MCF 10A (cell line): ENCODE results near the gene TMOD1. TPM values are rescaled to one million over a fixed set of nuclear protein-coding genes. Genes with fewer than 3 reads are reported as not detected.
A peak's percentile ranks its signal among the peaks of the same experiment; 100 is the strongest.

Source experiments
- BruUV-seq: library from RNA; stranded (reverse); fragments of 400-500 nt; replicated peaks from 2 replicates; lab custom pipeline; 2021; lab: Mats Ljungman, UMichigan
- CTCF ChIA-PET: fragments of 300-600 bp; sonication (Branson Sonifier 250); formaldehyde crosslinking; extraction: SDS; loops from one replicate; lab custom pipeline; 2021; ENCODE audit warnings: antibody characterized with exemption, inconsistent platforms; lab: Yijun Ruan, JAX
- POLR2A ChIA-PET: fragments of 300-600, 350-650 bp; sonication (Branson Sonifier 250); formaldehyde crosslinking; extraction: SDS; loops from one replicate; lab custom pipeline; 2020; ENCODE audit warnings: antibody characterized with exemption, inconsistent platforms; lab: Yijun Ruan, JAX
- DNase-seq: peaks from one replicate; pipeline ENCODE4 v3.0.0-alpha.2; 2018; ENCODE audit not compliant: unreplicated experiment
- H3K27ac Mint-ChIP-seq: one replicate; pipeline ENCODE4 v1.8.0; 2022; ENCODE audit warnings: mild to moderate bottlenecking, low read depth, mixed read lengths; ENCODE audit not compliant: unreplicated experiment
- H3K27me3 Mint-ChIP-seq: one replicate; pipeline ENCODE4 v1.8.0; 2022; ENCODE audit warnings: mixed read lengths; ENCODE audit not compliant: insufficient read depth, unreplicated experiment
- H3K36me3 Mint-ChIP-seq: one replicate; pipeline ENCODE4 v1.8.0; 2022; ENCODE audit warnings: mild to moderate bottlenecking, moderate library complexity, mixed read lengths; ENCODE audit not compliant: insufficient read depth, unreplicated experiment
- H3K4me1 Mint-ChIP-seq: one replicate; pipeline ENCODE4 v1.8.0; 2022; ENCODE audit warnings: mixed read lengths; ENCODE audit not compliant: insufficient read depth, unreplicated experiment
- H3K4me3 Mint-ChIP-seq: one replicate; pipeline ENCODE4 v1.8.0; 2022; ENCODE audit warnings: mild to moderate bottlenecking, moderate library complexity, mixed read lengths; ENCODE audit not compliant: unreplicated experiment
- H3K9me3 Mint-ChIP-seq: one replicate; pipeline ENCODE4 v1.8.0; 2022; ENCODE audit warnings: mixed read lengths; ENCODE audit not compliant: unreplicated experiment
- intact Hi-C: fragments of 100-400 bp; cut with micrococcal nuclease; formaldehyde crosslinking; loops from 2 replicates; pipeline ENCODE4 v1.14.1; 2022
- total RNA-seq: library from RNA; stranded (reverse); gene quantifications from 2 replicates; pipeline ENCODE4 v1.2.3, GENCODE V29; 2022
- TF ChIP-seq, protein P1 (sequence below): fragments of 200-600 bp; IDR thresholded peaks from one replicate; pipeline ENCODE4 v1.8.0; 2022; ENCODE audit warnings: antibody characterized with exemption, mild to moderate bottlenecking; ENCODE audit not compliant: unreplicated experiment

TMOD1 gene
- total RNA-seq, 1 experiment from 2014 or later = 0.26 TPM

- Mint-ChIP-seq H3K4me1 (peaks cover 28% of the 10 kb centered on the region), H3K4me3 (no peak overlapping the region), H3K27ac (peak overlapping the region; percentile 3), H3K9me3 (no peaks in the 10 kb centered on the region), H3K36me3 (no peaks in the 10 kb centered on the region), H3K27me3 (no peaks in the 10 kb centered on the region)
- intact Hi-C loops = no loop called here
- ChIA-PET CTCF (interaction anchor here (0.7 to 3.3 kb wide), 5 partner anchors 14 to 109 kb away, joined by 3 to 17 read pairs (median 3); no protein-coding TSS in a partner anchor), POLR2A (interaction anchor here (0.6 to 0.9 kb wide), 3 partner anchors 48 to 108 kb away, joined by 3 to 5 read pairs (median 3); partner anchors contain the start of genes NCBP1 and TSTD2)
- peak; percentile 84 for DNase-seq
- no TSS peak for BruUV-seq
- TF ChIP-seq, protein P1, sequence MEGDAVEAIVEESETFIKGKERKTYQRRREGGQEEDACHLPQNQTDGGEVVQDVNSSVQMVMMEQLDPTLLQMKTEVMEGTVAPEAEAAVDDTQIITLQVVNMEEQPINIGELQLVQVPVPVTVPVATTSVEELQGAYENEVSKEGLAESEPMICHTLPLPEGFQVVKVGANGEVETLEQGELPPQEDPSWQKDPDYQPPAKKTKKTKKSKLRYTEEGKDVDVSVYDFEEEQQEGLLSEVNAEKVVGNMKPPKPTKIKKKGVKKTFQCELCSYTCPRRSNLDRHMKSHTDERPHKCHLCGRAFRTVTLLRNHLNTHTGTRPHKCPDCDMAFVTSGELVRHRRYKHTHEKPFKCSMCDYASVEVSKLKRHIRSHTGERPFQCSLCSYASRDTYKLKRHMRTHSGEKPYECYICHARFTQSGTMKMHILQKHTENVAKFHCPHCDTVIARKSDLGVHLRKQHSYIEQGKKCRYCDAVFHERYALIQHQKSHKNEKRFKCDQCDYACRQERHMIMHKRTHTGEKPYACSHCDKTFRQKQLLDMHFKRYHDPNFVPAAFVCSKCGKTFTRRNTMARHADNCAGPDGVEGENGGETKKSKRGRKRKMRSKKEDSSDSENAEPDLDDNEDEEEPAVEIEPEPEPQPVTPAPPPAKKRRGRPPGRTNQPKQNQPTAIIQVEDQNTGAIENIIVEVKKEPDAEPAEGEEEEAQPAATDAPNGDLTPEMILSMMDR = no peak
Measured at GRCh38 chr9:97525451-97525850, 24.0 kb downstream of the TMOD1 start.

- Mint-ChIP-seq H3K9me3 (no peaks in the 10 kb centered on the region), H3K4me3 (no peak overlapping the region), H3K27ac (no peak overlapping the region), H3K4me1 (peaks cover 28% of the 10 kb centered on the region), H3K36me3 (no peaks in the 10 kb centered on the region), H3K27me3 (no peaks in the 10 kb centered on the region)
- CTCF ChIA-PET = interaction anchor here (1.6 to 3.3 kb wide), 2 partner anchors 54 to 72 kb away, joined by 5 to 17 read pairs; no protein-coding TSS in a partner anchor
- TF ChIP-seq, protein P1 = no peak
- DNase-seq = no peak
- intact Hi-C loops = no loop called here
- BruUV-seq = no TSS peak
- POLR2A ChIA-PET = interaction anchor here (0.6 to 0.7 kb wide), 2 partner anchors 30 to 88 kb away, joined by 3 to 4 read pairs; no protein-coding TSS in a partner anchor
Measured at GRCh38 chr9:97526895-97527575, 25.6 kb downstream of the TMOD1 start.

DNA sequence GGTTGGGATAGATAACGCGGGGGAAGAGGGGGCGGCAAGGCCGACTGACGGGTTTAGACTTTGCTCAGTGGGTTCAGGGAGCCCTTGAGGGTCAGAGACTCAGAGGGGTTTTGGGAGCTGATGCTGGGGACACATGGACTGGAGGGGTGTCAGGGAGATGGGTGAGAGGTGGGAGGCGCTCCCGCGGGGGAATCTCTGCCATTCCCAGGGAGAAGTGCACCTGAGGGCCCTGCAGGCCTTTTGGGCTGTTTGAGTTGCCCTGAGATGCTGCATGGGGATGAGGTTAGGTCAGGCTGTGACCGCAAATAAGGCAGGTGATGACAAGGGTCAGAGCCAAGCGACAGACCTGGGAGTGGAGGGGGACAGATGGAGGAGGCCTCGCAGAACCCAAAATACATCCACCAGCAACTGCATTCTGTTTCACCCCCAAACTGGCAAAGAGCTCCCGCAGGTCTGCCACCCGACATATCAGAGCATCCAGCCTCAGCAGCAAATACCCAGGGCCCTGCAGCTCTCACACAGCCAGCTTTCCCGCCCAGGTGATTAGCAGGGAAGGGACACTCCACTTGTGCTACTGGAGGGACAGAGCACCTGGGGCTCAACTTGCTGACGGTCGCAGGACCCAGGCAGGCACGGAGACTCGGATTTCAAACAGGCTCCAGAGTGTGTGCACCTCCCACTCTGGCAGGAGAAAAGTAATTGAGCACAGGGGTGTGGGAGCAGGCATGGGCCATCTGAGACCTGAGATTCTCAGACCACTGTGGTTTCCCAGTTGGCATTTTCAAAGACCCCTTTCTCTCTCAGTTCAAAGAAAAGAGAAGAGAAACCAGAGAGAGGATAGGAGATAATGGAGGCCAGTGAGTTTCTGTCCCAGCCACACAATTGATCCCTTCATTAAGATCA is 26.4 kb downstream of the TMOD1 start:
- ChIA-PET CTCF (interaction anchor here (1.6 kb wide), 1 partner anchor 54 kb away, joined by 5 read pairs; no protein-coding TSS in a partner anchor), POLR2A (no interaction called here)
- peaks cover 28% of the 10 kb centered on the region for H3K4me1 Mint-ChIP-seq
- no peak overlapping the region for H3K4me3 Mint-ChIP-seq
- no peak for DNase-seq
- intact Hi-C loops = no loop called here
- no peaks in the 10 kb centered on the region for H3K36me3 Mint-ChIP-seq
- no peaks in the 10 kb centered on the region for H3K9me3 Mint-ChIP-seq
- TF ChIP-seq, protein P1 = no peak
- H3K27me3 Mint-ChIP-seq = no peaks in the 10 kb centered on the region
- BruUV-seq = no TSS peak
- H3K27ac Mint-ChIP-seq = no peak overlapping the region
